Measurements from ENCODE around the gene NOX1.

Gene NOX1

GRCh38 chrX:100864657-100865391, 9.3 kb downstream of the NOX1 start:
- H3K18ac ChIP-seq (ENCODE audit: low read depth in 1 of 2, low read length in 2 of 2) = no peak overlapping the region
- no peaks in the 10 kb centered on the region for H3K9me3 ChIP-seq (ENCODE audit: control insufficient read depth, low read length)

GRCh38 chrX:100863326-100863864, 10.8 kb downstream of the NOX1 start:
- Histone ChIP-seq H3K14ac (ENCODE audit: low read length in 2 of 2) (no peak overlapping the region), H2AK5ac (ENCODE audit: low read length, severe bottlenecking) (no peak overlapping the region), H4K91ac (ENCODE audit: low read length) (no peak overlapping the region), H2AFZ (ENCODE audit: low read depth, low read length) (no peak overlapping the region), H2BK15ac (ENCODE audit: low read depth, poor library complexity, severe bottlenecking) (no peak overlapping the region), H3K27me3 (ENCODE audit: control insufficient read depth in 1 of 2, insufficient read depth in 1 of 2, low read length in 2 of 2) (peaks cover 0 to 19% of the 10 kb centered on the region in 2 experiments), H3K27ac (ENCODE audit: low read length, poor library complexity, severe bottlenecking) (no peak overlapping the region), H3K9me3 (ENCODE audit: control insufficient read depth, low read length) (no peaks in the 10 kb centered on the region), H3K4me1 (ENCODE audit: control insufficient read depth, insufficient read depth, low read depth, low read length) (no peaks in the 10 kb centered on the region), H3K36me3 (ENCODE audit: control insufficient read depth in 1 of 2, insufficient read depth in 2 of 2, low read depth in 1 of 2, low read length in 2 of 2) (no peaks in the 10 kb centered on the region), H3K4me2 (ENCODE audit: low read length, poor library complexity, severe bottlenecking) (no peak overlapping the region), H4K8ac (ENCODE audit: low read length) (no peak overlapping the region), H2BK120ac (ENCODE audit: low read depth, low read length) (no peak overlapping the region), H3K79me1 (replicated peaks; ENCODE audit: low read length, poor library complexity, severe bottlenecking) (no peaks in the 10 kb centered on the region), H2BK5ac (ENCODE audit: low read depth, low read length, poor library complexity, severe bottlenecking) (no peak overlapping the region), H3K18ac (ENCODE audit: low read depth in 1 of 2, low read length in 2 of 2) (no peak overlapping the region), H3K4ac (ENCODE audit: low read depth in 1 of 2, low read length in 2 of 2) (no peak overlapping the region), H3K23ac (ENCODE audit: low read length in 2 of 2) (no peak overlapping the region), H3K9ac (ENCODE audit: low read length) (no peak overlapping the region), H2BK12ac (ENCODE audit: low read length in 2 of 2) (no peak overlapping the region), H3K4me3 (ENCODE audit: insufficient read depth in 1 of 2, low read depth in 1 of 2, low read length in 2 of 2) (no peak overlapping the region)
- DNase-seq = no peak
- WGBS = 83% methylated on average over 1 of the region's 6 CpGs

More at GRCh38 chrX:100864657-100865391, 9.3 kb downstream of the NOX1 start:
- no peak overlapping the region for H2BK15ac ChIP-seq (ENCODE audit: low read depth, poor library complexity, severe bottlenecking)
- H3K36me3 ChIP-seq (ENCODE audit: control insufficient read depth in 1 of 2, insufficient read depth in 2 of 2, low read depth in 1 of 2, low read length in 2 of 2) = no peaks in the 10 kb centered on the region
- WGBS = 83% methylated on average over 1 of the region's 2 CpGs
- no peak overlapping the region for H4K8ac ChIP-seq (ENCODE audit: low read length)
- no peak overlapping the region for H3K4ac ChIP-seq (ENCODE audit: low read depth in 1 of 2, low read length in 2 of 2)
- H3K27me3 ChIP-seq (ENCODE audit: control insufficient read depth in 1 of 2, insufficient read depth in 1 of 2, low read length in 2 of 2) = peaks cover 0 to 19% of the 10 kb centered on the region in 2 experiments
- peak; percentile 57 for DNase-seq
- H2AFZ ChIP-seq (ENCODE audit: low read depth, low read length) = no peak overlapping the region
- H2AK5ac ChIP-seq (ENCODE audit: low read length, severe bottlenecking) = no peak overlapping the region
- no peak overlapping the region for H2BK120ac ChIP-seq (ENCODE audit: low read depth, low read length)
- no peaks in the 10 kb centered on the region for H3K79me1 ChIP-seq (replicated peaks; ENCODE audit: low read length, poor library complexity, severe bottlenecking)
- no peak overlapping the region for H3K4me3 ChIP-seq (ENCODE audit: insufficient read depth in 1 of 2, low read depth in 1 of 2, low read length in 2 of 2)
- no peaks in the 10 kb centered on the region for H3K4me1 ChIP-seq (ENCODE audit: control insufficient read depth, insufficient read depth, low read depth, low read length)
- peak overlapping the region; percentile 24 for H3K9ac ChIP-seq (ENCODE audit: low read length)
- H4K91ac ChIP-seq (ENCODE audit: low read length) = no peak overlapping the region
- no peak overlapping the region for H2BK12ac ChIP-seq (ENCODE audit: low read length in 2 of 2)
- no peak overlapping the region for H3K4me2 ChIP-seq (ENCODE audit: low read length, poor library complexity, severe bottlenecking)
- no peak overlapping the region for H3K23ac ChIP-seq (ENCODE audit: low read length in 2 of 2)
- H3K27ac ChIP-seq (ENCODE audit: low read length, poor library complexity, severe bottlenecking) = no peak overlapping the region
- no peak overlapping the region for H3K14ac ChIP-seq (ENCODE audit: low read length in 2 of 2)
- H2BK5ac ChIP-seq (ENCODE audit: low read depth, low read length, poor library complexity, severe bottlenecking) = no peak overlapping the region

DNA sequence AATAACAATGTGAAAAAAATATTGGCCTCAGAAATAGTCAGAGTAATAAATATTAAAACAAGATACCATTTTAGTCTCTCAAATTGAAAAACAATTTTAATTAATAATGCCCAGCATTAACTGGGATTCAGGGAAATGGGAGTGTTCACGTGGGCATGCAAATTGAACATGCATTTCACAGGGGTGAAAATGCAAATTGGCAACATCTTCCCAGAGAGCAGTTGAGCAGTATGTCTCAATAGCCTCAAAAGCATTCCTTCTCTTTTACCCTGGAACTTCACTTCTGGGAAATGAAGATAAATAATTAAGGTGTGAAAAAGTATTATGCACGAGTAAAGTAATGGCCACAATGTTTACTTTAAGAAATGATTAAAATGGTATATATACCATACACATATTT, 21.3 kb downstream of the NOX1 start:
- H3K9ac ChIP-seq (ENCODE audit: low read length) = no peak overlapping the region
- DNase-seq = no peak
- H2BK12ac ChIP-seq (ENCODE audit: low read length in 2 of 2) = no peak overlapping the region
- H3K36me3 ChIP-seq (ENCODE audit: control insufficient read depth in 1 of 2, insufficient read depth in 2 of 2, low read depth in 1 of 2, low read length in 2 of 2) = no peaks in the 10 kb centered on the region
- H3K4me3 ChIP-seq (ENCODE audit: insufficient read depth in 1 of 2, low read depth in 1 of 2, low read length in 2 of 2) = no peak overlapping the region
- H4K8ac ChIP-seq (ENCODE audit: low read length) = no peak overlapping the region
- no peak overlapping the region for H2BK120ac ChIP-seq (ENCODE audit: low read depth, low read length)
- no peak overlapping the region for H2AK5ac ChIP-seq (ENCODE audit: low read length, severe bottlenecking)
- no CpG with 5 or more reads among the region's 2 CpGs for WGBS
- no peak overlapping the region for H2AFZ ChIP-seq (ENCODE audit: low read depth, low read length)
- no peak overlapping the region for H2BK15ac ChIP-seq (ENCODE audit: low read depth, poor library complexity, severe bottlenecking)
- H3K27ac ChIP-seq (ENCODE audit: low read length, poor library complexity, severe bottlenecking) = no peak overlapping the region
- H3K9me3 ChIP-seq (ENCODE audit: control insufficient read depth, low read length) = no peaks in the 10 kb centered on the region
- no peak overlapping the region for H4K91ac ChIP-seq (ENCODE audit: low read length)
- H2BK5ac ChIP-seq (ENCODE audit: low read depth, low read length, poor library complexity, severe bottlenecking) = no peak overlapping the region
- no peaks in the 10 kb centered on the region for H3K79me1 ChIP-seq (replicated peaks; ENCODE audit: low read length, poor library complexity, severe bottlenecking)
- no peak overlapping the region for H3K4ac ChIP-seq (ENCODE audit: low read depth in 1 of 2, low read length in 2 of 2)
- no peak overlapping the region for H3K23ac ChIP-seq (ENCODE audit: low read length in 2 of 2)
- H3K27me3 ChIP-seq (ENCODE audit: control insufficient read depth in 1 of 2, insufficient read depth in 1 of 2, low read length in 2 of 2) = peaks cover 0 to 13% of the 10 kb centered on the region in 2 experiments
- H3K14ac ChIP-seq (ENCODE audit: low read length in 2 of 2) = no peak overlapping the region
- H3K18ac ChIP-seq (ENCODE audit: low read depth in 1 of 2, low read length in 2 of 2) = no peak overlapping the region
- no peak overlapping the region for H3K4me2 ChIP-seq (ENCODE audit: low read length, poor library complexity, severe bottlenecking)
- no peaks in the 10 kb centered on the region for H3K4me1 ChIP-seq (ENCODE audit: control insufficient read depth, insufficient read depth, low read depth, low read length)

GRCh38 chrX:100850317-100850716, 23.8 kb downstream of the NOX1 start:
- no peak for DNase-seq
- Histone ChIP-seq H3K18ac (ENCODE audit: low read depth in 1 of 2, low read length in 2 of 2) (no peak overlapping the region), H3K4ac (ENCODE audit: low read depth in 1 of 2, low read length in 2 of 2) (no peak overlapping the region), H2BK5ac (ENCODE audit: low read depth, low read length, poor library complexity, severe bottlenecking) (no peak overlapping the region), H3K27me3 (ENCODE audit: control insufficient read depth in 1 of 2, insufficient read depth in 1 of 2, low read length in 2 of 2) (peaks cover 0 to 13% of the 10 kb centered on the region in 2 experiments), H4K91ac (ENCODE audit: low read length) (no peak overlapping the region), H3K23ac (ENCODE audit: low read length in 2 of 2) (no peak overlapping the region), H3K9me3 (ENCODE audit: control insufficient read depth, low read length) (no peaks in the 10 kb centered on the region), H3K27ac (ENCODE audit: low read length, poor library complexity, severe bottlenecking) (no peak overlapping the region), H3K9ac (ENCODE audit: low read length) (no peak overlapping the region), H2BK120ac (ENCODE audit: low read depth, low read length) (no peak overlapping the region), H3K4me2 (ENCODE audit: low read length, poor library complexity, severe bottlenecking) (no peak overlapping the region), H2BK15ac (ENCODE audit: low read depth, poor library complexity, severe bottlenecking) (no peak overlapping the region), H3K36me3 (ENCODE audit: control insufficient read depth in 1 of 2, insufficient read depth in 2 of 2, low read depth in 1 of 2, low read length in 2 of 2) (no peaks in the 10 kb centered on the region), H2BK12ac (ENCODE audit: low read length in 2 of 2) (no peak overlapping the region), H3K14ac (ENCODE audit: low read length in 2 of 2) (no peak overlapping the region), H3K4me3 (ENCODE audit: insufficient read depth in 1 of 2, low read depth in 1 of 2, low read length in 2 of 2) (no peak overlapping the region), H2AFZ (ENCODE audit: low read depth, low read length) (no peak overlapping the region), H3K4me1 (ENCODE audit: control insufficient read depth, insufficient read depth, low read depth, low read length) (no peaks in the 10 kb centered on the region), H2AK5ac (ENCODE audit: low read length, severe bottlenecking) (no peak overlapping the region), H3K79me1 (replicated peaks; ENCODE audit: low read length, poor library complexity, severe bottlenecking) (no peaks in the 10 kb centered on the region), H4K8ac (ENCODE audit: low read length) (no peak overlapping the region)
- WGBS = 68% methylated on average over 4 of the region's 4 CpGs

Data from mesenchymal stem cell (in vitro differentiated cells and primary cell).